Globus pallidus (tissue), 1 donor: ENCODE measurements around the gene FRS3.
A peak's percentile ranks its signal among the peaks of the same experiment; 100 is the strongest.

Experiments
- DNase-seq: peaks from one replicate; pipeline ENCODE4 v3.0.0-alpha.2; 2015; ENCODE audit warnings: low spot score

Gene FRS3

DNA sequence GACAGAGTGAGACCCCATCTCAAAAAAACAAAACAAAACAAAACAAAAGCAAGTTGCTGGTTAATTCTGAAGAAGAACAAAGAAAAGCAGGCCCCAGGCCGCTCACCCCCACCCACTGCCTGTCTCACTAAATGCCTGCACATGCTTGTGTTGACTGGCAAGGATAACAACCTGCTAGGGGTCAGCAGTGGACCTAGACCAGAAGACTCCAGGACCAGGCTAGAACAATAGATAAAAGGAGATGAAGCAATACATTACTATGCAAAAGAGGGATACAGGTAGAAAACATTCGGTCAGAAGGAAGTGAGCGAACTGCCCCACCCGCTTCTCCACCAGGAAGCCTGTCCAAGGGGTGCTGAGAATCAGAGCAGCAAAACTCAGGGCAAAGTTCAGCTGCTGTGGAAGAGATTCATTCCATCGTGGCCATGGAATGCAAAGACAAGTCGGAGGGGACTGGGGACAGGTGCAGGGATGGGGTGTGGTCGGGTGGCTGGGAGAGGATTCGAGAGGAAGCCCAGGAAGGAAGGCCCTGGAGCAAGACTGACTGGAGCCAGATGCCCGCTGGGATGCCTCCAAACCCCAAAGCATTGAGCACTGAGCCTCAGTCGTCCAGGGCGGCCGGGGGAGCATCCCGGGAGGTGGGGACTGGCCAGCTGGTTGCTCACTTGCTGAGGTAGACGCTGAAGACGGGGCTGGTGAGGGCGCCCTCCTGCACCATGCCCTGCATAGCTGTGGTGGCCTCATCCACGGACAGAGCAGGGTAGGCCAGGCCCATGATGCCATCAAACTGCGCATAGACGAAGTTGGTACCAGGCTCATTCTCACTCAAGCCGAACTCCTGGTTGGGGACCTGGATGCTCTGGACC lies 37.8 kb downstream of the FRS3 start:
- no peak for DNase-seq

- DNase-seq, result no peak
Measured at GRCh38 chr6:41740366-41741162, 39.1 kb downstream of the FRS3 start.

- no peak for DNase-seq
Measured at GRCh38 chr6:41739041-41739440, 40.7 kb downstream of the FRS3 start.

GRCh38 chr6:41737591-41738130 lies 42.0 kb downstream of the FRS3 start:
- no peak for DNase-seq

DNA sequence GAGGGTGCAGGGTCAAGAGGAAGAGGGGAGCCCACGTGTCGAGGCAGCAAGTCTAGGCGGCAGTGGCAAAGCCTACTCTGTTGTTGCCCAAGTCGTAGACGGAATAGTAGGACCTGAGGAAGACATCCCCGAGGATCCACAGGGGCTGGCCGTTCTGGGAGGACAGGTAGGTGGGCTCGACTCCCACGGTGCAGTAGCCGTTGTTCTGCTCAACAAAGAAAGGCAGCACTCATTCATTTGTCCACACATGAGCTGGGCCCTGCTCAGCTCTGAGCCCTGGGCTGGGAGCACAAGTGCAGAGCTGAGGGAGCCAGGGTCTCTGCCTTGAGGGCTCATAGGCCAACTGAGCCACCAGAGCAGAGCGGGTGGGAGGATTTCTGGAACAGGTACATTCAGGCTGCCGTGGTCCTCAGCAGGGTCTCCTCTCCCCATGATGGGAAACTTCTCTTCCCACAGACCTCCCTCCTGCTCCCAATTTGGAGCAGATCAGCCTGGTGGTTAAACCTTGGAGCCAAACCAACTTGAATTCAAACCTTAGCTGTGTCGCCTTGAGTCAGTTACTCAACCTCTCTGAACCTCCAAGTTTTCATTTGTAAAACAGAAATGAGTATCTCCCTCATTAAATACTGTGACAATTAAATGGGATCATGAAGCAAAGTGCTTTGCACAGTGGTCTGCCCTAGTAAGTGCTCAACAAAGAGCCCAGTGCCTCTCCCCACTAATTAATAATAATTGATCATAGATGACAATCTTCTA lies 42.7 kb downstream of the FRS3 start:
- no peak for DNase-seq

DNA sequence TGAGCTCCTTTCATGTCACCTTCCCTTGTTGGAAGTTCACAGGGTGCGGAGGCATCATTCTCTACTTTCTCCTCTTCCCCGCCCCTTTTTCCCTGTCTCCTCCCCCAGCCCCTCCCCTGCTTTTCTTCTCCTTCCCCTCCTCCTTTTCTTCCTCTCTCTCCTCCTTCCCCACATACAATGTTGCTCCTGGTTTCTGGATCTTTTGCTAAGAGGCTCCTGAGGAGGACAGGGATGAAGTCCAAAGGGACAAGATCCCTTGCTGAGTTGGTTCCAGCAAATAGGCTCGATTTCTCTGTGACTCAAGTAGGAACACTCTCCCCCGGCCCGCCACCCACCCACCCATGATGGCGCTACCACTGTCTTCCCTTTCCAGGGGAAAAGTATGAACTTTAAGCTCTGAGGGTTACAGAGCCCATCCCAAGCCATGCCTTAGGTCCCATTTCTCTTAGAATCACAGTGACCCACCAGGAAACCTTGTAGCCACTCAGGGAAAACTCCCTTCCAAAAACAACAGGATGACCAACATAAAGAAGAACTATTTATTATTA lies 43.4 kb downstream of the FRS3 start:
- no peak for DNase-seq

- DNase-seq, result peak; percentile 94
Measured at GRCh38 chr6:41735427-41736185, 44.1 kb downstream of the FRS3 start, which contains the start of gene TFEB. Gene TFEB, minus strand, starts transcription at chr6:41735608. Its CDS starts 44,395 bp downstream, at chr6:41691213.

DNA sequence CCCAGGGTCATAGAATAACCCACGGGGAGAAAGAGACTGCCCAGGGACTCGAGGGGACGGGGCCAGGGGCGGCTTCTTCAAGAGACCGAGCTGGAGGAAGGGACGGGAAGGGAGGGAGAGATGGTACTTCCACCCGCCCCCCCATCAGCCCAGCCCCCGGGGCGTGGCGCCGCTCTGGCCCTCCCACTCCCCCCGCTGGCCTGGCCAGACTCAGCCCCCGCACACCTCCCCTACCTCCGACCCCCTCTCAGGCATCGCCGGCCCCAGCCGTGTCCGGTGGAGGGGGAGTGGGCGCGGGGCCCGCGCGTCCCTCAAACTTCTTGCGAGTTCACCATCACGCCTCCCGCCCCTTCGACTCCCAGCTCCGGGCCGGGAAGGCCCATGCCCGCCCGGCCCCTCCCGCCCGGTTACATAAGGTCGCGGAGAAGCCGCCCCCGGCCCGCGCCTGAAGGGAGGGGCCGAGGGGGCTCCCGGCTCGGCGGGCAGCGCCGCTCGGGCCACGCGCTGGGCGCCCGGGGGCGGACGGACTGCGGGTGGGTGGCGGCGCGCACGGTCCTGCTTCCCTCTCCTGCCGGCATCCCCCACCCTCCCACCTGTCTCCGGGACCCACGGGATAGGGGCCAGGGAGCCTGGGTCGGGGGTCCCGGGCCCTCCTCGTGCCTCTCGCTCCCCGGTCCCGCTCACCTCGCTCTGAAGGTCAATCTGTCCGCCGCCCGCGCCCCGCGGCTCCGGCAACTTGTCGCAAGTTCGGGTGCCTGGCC lies 44.9 kb downstream of the FRS3 start:
- peak; percentile 96 for DNase-seq

DNA sequence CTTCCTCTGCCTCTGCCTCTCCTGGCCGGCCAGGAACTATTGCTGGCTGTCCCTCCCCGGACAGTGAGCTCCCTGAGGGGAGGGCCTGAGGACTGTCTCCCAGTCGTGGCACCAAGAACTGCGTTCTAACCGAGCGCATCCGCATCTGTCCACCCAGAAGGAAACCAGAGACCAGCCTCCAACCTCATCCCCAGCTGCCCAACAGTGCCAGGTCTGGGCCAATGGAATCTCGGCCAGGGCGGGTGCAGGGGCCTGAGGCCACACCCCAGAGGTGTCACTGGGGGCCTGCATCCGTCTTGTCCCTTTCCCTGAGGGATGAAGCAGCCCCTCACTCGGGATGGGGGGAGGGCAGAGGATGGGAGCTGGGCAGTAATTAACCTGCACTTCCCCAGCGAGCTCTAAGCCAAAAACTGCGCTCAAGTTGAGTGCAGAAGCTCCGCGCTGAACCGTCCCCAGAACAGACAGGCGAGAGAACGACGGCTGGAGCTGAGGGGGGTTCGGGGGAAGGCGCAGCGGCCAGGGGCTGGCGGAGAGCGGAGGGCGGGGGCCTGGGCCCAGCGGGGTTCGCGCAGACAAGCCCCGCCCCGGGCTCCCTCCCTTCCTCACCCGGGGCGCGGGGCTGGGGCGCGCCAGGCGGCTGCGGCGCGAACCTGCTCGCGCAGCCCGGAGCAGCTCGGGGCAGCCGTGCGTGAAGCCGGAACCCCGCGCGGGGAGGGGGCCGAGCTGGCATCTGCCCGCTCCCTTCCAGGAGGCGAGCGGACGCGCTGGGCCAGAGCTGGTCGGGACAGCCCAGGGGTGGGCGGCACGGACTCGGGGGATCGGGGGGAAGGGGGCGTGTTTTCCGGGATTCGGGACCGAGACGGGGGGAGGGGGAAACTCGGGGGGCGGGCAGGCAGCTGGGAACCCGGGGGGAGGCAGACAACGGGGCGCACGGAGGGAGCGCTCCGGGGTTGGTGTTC lies 45.7 kb downstream of the FRS3 start:
- peak; percentile 95 for DNase-seq

- DNase-seq, result peak; percentile 52
Measured at GRCh38 chr6:41733360-41733706, 46.4 kb downstream of the FRS3 start.

- peak; percentile 53 for DNase-seq
Measured at GRCh38 chr6:41732591-41733359, 46.9 kb downstream of the FRS3 start.

DNA sequence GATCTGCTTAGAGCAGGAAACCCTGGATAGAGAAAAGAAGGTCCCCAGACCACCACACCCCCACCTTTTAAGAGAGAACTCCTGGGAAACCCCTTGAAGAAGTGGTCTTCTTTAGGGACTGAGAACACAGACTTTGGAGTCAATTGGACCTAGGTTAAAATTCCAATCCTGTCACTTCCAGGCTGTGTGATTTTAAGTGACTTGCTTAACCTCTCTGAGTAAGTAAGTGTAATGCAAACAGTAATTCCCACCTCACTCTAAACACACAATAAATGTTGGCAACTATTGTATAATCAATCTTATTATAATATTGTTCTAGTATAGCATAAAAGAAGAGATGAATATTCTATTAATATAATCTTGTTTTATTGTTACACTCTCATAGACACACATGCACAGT lies 47.6 kb downstream of the FRS3 start:
- no peak for DNase-seq

GRCh38 chr6:41731561-41732086 lies 48.1 kb downstream of the FRS3 start:
- DNase-seq, result peak; percentile 16

DNA sequence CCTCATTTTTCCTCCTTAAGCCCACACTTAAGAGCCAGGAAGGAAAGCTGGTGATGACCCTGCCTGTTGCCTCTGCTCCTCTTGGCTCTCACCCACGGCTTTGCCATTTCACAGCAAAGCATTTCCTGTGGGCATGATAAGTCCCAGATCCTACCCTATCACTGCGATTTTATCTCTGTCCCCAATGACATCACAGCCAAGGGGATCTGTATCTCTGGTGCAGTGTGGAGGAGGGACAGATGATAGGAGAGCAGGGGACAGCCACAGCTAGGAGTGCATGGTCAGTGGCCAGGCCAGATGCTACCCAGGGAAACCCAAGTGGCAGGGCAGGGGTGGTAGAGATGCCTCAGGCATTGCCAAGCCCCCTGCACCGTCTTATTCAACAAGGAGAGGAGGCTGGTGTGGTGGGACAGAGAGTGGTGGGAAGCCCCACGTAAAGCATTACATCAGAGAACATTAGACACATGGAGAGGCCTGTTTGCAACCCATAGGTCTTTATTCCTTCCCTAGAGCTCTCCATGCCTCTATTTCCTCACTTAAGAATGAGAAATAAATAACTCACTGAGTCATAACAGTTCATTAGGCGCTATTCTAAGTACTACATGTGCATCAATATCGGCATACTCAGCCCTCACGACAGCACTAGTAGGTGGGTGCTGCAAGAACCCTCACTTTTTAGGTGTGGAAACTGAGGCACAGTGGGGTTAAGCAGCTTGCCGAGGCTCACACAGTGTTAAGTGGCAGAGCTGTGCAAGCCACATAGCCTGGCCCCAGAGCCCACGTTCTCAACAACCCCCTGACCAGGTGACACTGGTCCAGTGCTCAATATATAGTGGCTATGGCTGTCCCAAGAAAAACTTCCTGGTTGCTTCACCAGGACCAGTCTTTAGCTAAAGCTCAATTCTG lies 48.9 kb downstream of the FRS3 start:
- peak; percentile 55 for DNase-seq

DNA sequence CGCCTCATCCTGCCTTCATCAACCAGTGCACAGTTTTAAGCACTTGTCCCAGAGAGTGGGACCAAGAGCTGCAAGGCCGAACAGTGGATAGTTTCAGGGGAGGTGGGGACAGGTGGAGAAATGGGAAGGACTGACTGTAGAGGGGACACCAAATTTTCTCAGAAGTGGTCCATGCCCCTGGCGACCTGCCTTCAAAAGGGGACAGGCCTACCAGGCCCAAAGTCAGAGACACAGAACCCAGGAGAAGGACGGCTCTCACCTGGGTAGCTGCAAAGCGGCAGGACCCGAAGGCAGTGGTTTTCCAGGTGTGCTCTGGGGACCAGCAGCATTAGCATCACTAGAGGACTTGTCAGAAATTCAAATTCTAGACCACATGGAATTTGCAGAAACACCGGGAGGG lies 50.1 kb downstream of the FRS3 start:
- peak; percentile 5 for DNase-seq

DNA sequence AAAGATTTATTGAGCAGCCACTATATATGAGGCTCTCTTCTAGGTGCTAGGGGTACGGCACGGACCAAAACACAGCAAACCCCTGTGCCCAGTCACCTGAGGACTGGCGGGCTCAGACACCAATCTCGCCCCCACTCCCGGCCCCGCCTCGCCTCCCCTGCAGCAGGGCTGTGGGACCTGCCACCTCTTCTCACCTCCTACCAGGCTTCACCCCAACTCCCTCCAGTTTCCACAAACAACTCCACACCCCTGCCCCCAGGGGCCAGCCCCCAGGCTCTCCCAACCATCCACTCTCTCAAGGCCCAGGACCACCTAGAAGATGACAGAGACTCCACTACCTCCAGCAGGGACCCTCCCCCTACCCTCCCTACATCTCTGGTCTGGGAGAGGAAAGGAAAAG lies 50.7 kb downstream of the FRS3 start:
- DNase-seq, result peak; percentile 3
